ENCODE data around the gene CTPS1. TPM values are rescaled to one million over a fixed set of nuclear protein-coding genes. Genes with fewer than 3 reads are reported as not detected.

CTPS1 gene
- total RNA-seq, 1 experiment from 2014 or later = 66.4 TPM

DNA sequence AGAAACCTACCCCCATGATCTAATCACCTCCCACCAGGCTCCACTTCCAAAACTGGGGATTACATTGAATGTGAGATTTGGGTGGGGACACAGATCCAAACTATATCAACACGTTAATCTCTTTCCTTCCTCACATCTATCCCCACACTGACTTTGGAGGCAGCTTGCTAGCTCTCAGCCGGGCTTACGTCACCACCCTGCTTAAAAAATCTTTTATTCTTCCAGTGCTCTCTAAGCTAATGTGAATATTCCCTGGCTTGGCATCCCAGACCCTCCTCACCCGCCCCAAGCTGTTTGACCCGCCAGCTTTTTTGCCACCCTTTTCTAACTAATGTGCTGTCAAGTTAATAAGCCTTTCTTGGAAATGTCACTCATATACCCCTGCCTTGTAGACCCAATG is 47.9 kb upstream of the CTPS1 start:
- Histone ChIP-seq H3K4me1 (ENCODE audit: control insufficient read depth in 1 of 2, insufficient read depth in 2 of 2, low read length in 2 of 2) (peaks cover 3 to 11% of the 10 kb centered on the region in 2 experiments; a peak in 2 of 4 replicates), H2AFZ (ENCODE audit: low read depth, low read length, poor library complexity, severe bottlenecking) (no peak overlapping the region), H3K79me2 (ENCODE audit: insufficient read depth, low read length) (no peaks in the 10 kb centered on the region), H3K9ac (ENCODE audit: low read length) (no peak overlapping the region), H3K27me3 (ENCODE audit: insufficient read depth, low read length) (no peaks in the 10 kb centered on the region), H3K36me3 (ENCODE audit: control insufficient read depth in 1 of 2, insufficient read depth in 2 of 2, low read length in 2 of 2) (no peaks in the 10 kb centered on the region), H3K4me3 (replicated peaks in 1 of 2; ENCODE audit: low read depth in 1 of 2, low read length in 2 of 2) (no peak overlapping the region), H4K20me1 (ENCODE audit: insufficient read depth) (no peaks in the 10 kb centered on the region), H3K9me2 (ENCODE audit: insufficient read depth) (no peaks in the 10 kb centered on the region), H3K4me2 (ENCODE audit: low read length) (no peak overlapping the region), H3K9me3 (ENCODE audit: control insufficient read depth in 1 of 2, insufficient read depth in 1 of 2, low read depth in 1 of 2, low read length in 2 of 2) (no peaks in the 10 kb centered on the region), H3K27ac (ENCODE audit: low read depth, low read length) (no peak overlapping the region)
- ChIA-PET CTCF (no interaction called here), POLR2A (no interaction called here), RAD21 (ENCODE audit: low non-redundant PET in 1 of 2, low total read pairs in 2 of 2, uncharacterized antibody in 2 of 2, unreplicated experiment in 2 of 2) (no interaction called here)
- DNase-seq (ENCODE audit: low read depth, low spot score) (no peak), ATAC-seq (no peak)
- no TSS peak for BruUV-seq (replicated peaks)
- no peak for TF ChIP-seq POLR2A (IDR thresholded peaks at IDR 0.05; ENCODE audit: borderline replicate concordance, extremely low read depth, insufficient read depth, insufficient read length)
- TF ChIP-seq ZNF274 (IDR thresholded peaks at IDR 0.05; ENCODE audit: low read depth, low read length) = no peak
- TF ChIP-seq, protein P1, sequence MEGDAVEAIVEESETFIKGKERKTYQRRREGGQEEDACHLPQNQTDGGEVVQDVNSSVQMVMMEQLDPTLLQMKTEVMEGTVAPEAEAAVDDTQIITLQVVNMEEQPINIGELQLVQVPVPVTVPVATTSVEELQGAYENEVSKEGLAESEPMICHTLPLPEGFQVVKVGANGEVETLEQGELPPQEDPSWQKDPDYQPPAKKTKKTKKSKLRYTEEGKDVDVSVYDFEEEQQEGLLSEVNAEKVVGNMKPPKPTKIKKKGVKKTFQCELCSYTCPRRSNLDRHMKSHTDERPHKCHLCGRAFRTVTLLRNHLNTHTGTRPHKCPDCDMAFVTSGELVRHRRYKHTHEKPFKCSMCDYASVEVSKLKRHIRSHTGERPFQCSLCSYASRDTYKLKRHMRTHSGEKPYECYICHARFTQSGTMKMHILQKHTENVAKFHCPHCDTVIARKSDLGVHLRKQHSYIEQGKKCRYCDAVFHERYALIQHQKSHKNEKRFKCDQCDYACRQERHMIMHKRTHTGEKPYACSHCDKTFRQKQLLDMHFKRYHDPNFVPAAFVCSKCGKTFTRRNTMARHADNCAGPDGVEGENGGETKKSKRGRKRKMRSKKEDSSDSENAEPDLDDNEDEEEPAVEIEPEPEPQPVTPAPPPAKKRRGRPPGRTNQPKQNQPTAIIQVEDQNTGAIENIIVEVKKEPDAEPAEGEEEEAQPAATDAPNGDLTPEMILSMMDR (IDR thresholded peaks at IDR 0.05 in 2 of 3, conservative IDR thresholded peaks at IDR 0.05 in 1 of 3; ENCODE audit: borderline replicate concordance in 1 of 3, insufficient read depth in 1 of 3, low read depth in 2 of 3, low read length in 2 of 3) = no peak
- TF ChIP-seq YY1 (IDR thresholded peaks at IDR 0.05; ENCODE audit: extremely low read depth, insufficient replicate concordance, low read depth, low read length) = no peak
- no peak for TF ChIP-seq JUND (IDR thresholded peaks at IDR 0.05)
- no peak for TF ChIP-seq CBX3 (IDR thresholded peaks at IDR 0.05; ENCODE audit: low read depth)
- no peak for TF ChIP-seq TCF7L2 (IDR thresholded peaks at IDR 0.05; ENCODE audit: borderline replicate concordance, extremely low read depth, insufficient read depth, insufficient read length)
- intact Hi-C loops (cut with micrococcal nuclease) = no loop called here

DNA sequence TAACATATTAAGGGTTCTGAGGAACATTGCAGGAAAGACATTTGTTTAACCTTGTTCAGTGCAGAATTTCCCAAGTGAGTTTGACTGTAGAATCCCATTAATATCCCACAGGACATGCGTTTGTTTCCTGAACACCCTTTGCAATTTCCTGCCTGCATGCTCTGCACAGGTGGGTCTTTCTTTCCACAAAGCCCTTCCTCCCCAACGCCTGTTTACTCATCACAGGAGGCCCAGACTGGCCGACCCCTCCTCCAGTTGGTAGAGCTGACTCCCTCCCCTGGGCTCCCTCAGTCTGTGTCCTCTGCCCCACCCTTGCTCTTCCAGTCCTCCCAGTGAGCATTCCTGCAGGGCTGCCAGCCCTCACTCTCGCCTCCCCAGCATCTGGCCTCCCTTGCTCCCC is 47.5 kb upstream of the CTPS1 start:
- Histone ChIP-seq H3K27ac (ENCODE audit: low read depth, low read length) (no peak overlapping the region), H3K79me2 (ENCODE audit: insufficient read depth, low read length) (no peaks in the 10 kb centered on the region), H3K4me1 (ENCODE audit: control insufficient read depth in 1 of 2, insufficient read depth in 2 of 2, low read length in 2 of 2) (peaks cover 0 to 9% of the 10 kb centered on the region in 2 experiments; a peak in 1 of 4 replicates), H3K4me3 (replicated peaks in 1 of 2; ENCODE audit: low read depth in 1 of 2, low read length in 2 of 2) (no peak overlapping the region), H4K20me1 (ENCODE audit: insufficient read depth) (no peaks in the 10 kb centered on the region), H3K4me2 (ENCODE audit: low read length) (peak overlapping the region; percentile 12; the same call in 1 of the 2 replicates), H3K36me3 (ENCODE audit: control insufficient read depth in 1 of 2, insufficient read depth in 2 of 2, low read length in 2 of 2) (no peaks in the 10 kb centered on the region), H2AFZ (ENCODE audit: low read depth, low read length, poor library complexity, severe bottlenecking) (no peak overlapping the region), H3K9me3 (ENCODE audit: control insufficient read depth in 1 of 2, insufficient read depth in 1 of 2, low read depth in 1 of 2, low read length in 2 of 2) (no peaks in the 10 kb centered on the region), H3K9ac (ENCODE audit: low read length) (no peak overlapping the region), H3K27me3 (ENCODE audit: insufficient read depth, low read length) (no peaks in the 10 kb centered on the region), H3K9me2 (ENCODE audit: insufficient read depth) (no peaks in the 10 kb centered on the region)
- RAD21 ChIA-PET (ENCODE audit: low non-redundant PET in 1 of 2, low total read pairs in 2 of 2, uncharacterized antibody in 2 of 2, unreplicated experiment in 2 of 2) = no interaction called here
- POLR2A ChIA-PET = no interaction called here
- ATAC-seq = 0 out of 2 replicates have a peak, but pooled peaks have one; percentile 36
- DNase-seq (ENCODE audit: low read depth, low spot score) = no peak
- intact Hi-C loops (cut with micrococcal nuclease) = no loop called here
- CTCF ChIA-PET = no interaction called here
- BruUV-seq (replicated peaks) = no TSS peak
- TF ChIP-seq CEBPB (IDR thresholded peaks at IDR 0.05; ENCODE audit: low read depth) = no peak
- TF ChIP-seq, protein P1 (IDR thresholded peaks at IDR 0.05 in 2 of 3, conservative IDR thresholded peaks at IDR 0.05 in 1 of 3; ENCODE audit: borderline replicate concordance in 1 of 3, insufficient read depth in 1 of 3, low read depth in 2 of 3, low read length in 2 of 3) = no peak
- TF ChIP-seq SIN3A (IDR thresholded peaks at IDR 0.05; ENCODE audit: low read depth) = no peak
- peak; percentile 14; the same call in 1 of the 2 replicates for TF ChIP-seq SP1 (IDR thresholded peaks at IDR 0.05; ENCODE audit: low read depth)
